ENCODE results near the gene CELA2A.
"Not testable (repeated sequence)": the region's sequence is repeated elsewhere in the genome, so short reads cannot be mapped to it uniquely, and the experiment has no call there.

The CELA2A gene

GRCh38 chr1:15504436-15504835, 47.9 kb downstream of the CELA2A start:
- DNase-seq, result no peak

GRCh38 chr1:15506831-15507230, 50.3 kb downstream of the CELA2A start:
- DNase-seq, result no peak

GRCh38 chr1:15507278-15507677, 50.7 kb downstream of the CELA2A start:
- no peak for DNase-seq

GRCh38 chr1:15508700-15509487, 52.4 kb downstream of the CELA2A start:
- no peak for DNase-seq

- no peak for DNase-seq
These were observed 53.1 kb downstream of the CELA2A start for GRCh38 chr1:15509586-15509985.

GRCh38 chr1:15510611-15511405, 54.3 kb downstream of the CELA2A start:
- DNase-seq, result no peak

- DNase-seq, result no peak
These were observed 56.7 kb downstream of the CELA2A start for GRCh38 chr1:15513192-15513591.

- no peak for DNase-seq
These were observed 57.4 kb downstream of the CELA2A start for GRCh38 chr1:15513919-15514318.

- DNase-seq, result not testable (repeated sequence)
These were observed 58.0 kb downstream of the CELA2A start for GRCh38 chr1:15514557-15514956.

GRCh38 chr1:15515022-15515663, 58.6 kb downstream of the CELA2A start:
- DNase-seq, result no peak

GRCh38 chr1:15519625-15520024, 63.1 kb downstream of the CELA2A start:
- DNase-seq, result no peak

GRCh38 chr1:15521206-15521906, 64.8 kb downstream of the CELA2A start:
- not testable (repeated sequence) for DNase-seq
